GM19468 (cell line): ENCODE results near the gene BCKDHA.
"Not testable (repeated sequence)": the region's sequence is repeated elsewhere in the genome, so short reads cannot be mapped to it uniquely, and the experiment has no call there.

Experiments used
- ATAC-seq: cut with Tn5 transposase; IDR thresholded peaks from one replicate; pipeline ENCODE4 v1.9.1; 2021; ENCODE audit warnings: mild to moderate bottlenecking, moderate library complexity, moderate number of reproducible peaks; ENCODE audit not compliant: unreplicated experiment; ENCODE audit errors: extremely low read depth

Gene BCKDHA

DNA sequence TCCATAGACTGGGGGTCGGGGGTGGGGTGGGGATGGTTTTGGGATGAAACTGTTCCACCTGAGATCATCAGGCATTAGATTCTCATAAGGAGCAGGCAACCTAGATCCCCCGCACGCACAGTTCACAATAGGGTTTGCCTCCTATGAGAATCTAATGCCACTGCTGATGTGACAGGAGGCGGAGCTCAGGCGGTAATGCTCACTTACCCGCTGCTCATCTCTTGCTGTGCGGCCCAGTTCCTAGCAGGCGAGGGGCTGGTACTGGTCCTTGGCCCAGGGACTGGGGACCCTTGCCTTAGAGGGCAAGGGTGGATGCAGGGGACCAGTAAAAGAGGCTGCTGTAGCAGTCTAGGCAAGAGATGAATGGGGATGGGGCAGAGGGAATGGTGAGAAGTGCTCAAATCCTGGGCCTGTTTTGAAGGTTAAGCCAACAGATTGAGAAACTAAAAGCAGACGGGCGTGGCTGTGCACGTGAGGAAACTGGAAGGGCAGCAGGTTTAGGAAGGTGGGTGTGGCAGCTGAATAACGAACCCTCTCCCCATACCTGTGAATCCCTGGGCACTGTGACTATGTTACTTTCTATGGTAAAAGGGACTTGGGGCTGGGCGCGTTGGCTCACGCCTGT, 43.8 kb downstream of the BCKDHA start:
- no peak for ATAC-seq

DNA sequence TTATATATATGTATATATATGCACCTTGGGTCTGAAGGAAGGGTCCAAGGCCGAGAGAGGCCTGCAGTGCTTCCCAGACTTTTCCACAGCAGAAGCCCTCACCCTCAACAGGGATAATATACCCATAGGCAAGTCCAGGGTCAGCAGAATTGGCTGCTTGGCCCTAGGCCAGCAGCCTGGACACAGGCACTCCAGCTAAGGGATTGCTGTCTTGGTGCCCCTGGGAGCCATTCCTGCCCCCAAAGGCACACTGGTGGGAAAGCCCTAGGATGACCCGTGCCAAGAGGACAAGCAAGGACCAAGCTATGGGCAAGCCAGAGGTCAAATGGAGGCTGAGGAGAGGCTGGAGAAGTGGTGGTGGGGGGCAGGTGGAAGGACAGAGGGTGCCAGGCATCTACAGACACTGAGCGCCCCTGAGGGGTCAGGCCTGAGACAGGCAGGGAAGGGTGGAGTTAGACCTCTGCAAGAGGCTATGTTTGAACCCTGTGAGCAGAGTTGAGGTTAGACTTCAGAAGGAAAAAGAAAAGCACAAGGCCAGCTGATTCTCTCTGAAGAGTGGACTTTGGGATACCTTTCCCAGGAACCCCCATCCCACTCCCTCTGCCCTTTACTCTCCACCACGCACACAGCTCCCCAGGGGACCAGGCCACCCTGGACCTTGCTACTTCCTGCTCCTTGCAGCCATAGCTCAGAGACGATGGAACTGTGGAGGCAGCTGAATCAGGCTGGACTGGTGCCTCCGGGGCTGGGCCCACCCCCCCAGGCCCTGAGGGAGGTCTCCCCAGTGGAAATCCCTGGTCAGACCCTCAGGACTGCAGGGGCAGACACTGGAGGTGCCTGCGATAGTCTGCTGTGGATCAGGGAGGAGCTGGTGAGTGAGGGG, 45.1 kb downstream of the BCKDHA start, which contains the start of gene ERICH4:
Gene ERICH4 (plus strand): TSS at position 684 of the 883 bp plus-strand sequence. CDS start 14 bp downstream, at position 698.
- no peak for ATAC-seq

DNA sequence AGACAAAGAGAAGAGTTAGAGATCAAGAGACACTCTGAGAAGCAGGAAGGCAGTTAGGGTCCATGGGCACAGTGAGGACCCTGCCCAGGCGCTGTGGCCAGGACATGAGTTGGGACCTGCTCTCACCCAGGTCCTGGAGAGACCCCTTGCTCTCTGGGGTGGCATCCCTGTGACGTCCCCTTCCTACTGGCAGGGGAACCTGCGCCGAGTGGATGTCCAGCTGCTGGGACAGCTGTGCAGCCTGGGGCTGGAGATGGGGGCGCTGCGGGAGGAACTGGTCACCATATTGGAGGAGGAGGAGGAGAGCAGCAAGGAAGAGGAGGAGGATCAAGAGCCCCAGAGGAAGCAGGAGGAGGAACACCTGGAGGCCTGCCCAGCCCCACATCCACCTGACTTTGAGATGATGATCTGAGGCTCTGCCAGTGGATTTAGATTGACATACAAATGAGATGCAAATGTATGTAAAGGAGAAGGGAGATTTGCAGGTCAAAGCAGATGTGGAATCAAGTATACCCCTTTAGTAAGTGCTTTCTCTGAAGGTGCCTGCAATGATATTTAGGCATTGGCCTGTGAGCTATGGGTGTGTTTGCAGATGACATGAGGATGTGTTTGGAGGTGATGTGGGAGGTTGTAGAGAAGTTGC, 46.3 kb downstream of the BCKDHA start:
- ATAC-seq = no peak

DNA sequence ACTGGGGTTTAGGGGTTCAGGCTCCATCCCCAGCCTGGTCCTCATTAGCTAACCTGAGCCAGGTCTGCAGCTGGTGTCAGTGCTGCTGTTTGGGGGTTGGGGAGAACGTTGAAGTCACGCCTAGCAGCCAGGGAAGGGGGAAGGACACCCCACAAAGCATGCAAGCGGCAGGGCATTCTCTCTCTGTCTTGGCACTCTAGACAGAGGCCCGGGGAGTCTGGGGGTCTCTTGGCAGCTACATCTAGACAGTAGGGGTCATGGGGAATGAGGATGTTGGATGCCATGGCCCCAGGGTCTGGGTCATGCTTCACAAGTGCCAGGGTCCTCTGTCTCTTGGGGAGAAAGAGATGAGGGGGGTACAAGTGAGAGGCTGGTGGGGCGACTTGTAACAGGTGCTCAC, 48.0 kb downstream of the BCKDHA start:
- no peak for ATAC-seq

DNA sequence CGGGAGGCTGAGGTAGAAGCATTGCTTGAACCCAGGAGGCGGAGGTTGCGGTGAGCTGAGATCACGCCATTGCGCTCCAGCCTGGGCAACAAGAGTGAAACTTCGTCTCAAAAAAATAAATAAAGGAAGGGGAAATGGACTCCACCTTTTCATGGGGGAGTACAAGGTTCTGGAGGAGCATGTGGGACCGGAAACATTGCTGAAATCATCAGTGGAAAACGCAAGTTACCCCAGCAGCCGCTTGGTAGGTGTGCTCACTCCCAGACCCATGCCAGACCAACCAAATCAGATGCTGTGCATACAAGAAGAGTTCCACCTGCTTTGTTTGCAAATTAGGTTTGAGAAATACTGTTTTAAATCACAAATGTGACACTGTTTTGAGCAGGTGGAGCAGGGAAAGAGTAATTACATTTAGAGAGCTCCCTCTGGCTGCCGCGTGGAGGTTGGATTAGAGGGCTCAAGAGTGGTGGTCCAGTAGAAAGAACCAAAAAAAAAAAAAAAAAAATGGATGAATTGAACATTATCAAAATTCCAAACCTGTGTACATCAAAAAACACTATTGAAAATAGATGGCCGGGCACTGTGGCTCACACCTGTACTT, 50.2 kb downstream of the BCKDHA start:
- no peak for ATAC-seq

DNA sequence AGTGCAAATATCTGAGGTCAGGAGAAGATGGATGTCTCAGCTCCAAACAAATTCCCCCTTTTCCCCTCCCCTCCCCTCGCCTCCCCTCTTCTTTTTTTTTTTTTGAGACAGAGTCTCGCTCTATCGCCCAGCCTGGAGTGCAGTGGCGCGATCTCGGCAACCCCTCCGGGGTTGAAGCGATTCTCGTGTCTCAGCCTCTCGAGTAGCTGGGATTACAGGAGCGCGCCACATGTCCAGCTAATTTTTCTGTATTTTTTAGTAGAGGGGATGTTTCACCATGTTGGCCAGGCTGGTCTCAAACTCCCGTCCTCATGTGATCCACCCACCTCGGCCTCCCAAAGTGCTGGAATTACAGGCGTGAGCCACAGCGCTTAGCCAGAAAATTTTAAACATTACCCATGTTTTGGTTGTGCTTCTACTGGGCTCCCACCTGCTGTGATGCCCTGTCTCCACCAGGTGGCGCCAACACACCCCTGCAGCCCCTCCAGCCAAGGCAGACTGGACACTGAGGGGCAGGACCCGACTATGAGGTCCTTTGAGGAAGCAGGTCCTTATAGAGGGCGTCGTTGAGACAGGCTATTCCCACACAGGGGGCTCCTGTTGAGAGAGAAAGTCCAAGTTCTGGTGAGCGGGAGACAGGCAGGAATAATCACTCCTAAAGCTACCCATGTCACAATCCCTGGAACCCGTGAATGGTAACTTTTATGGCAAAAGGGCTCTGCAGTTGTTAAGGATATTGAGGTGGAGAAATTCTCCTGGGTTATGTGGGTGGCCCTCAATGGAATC, 51.7 kb downstream of the BCKDHA start:
- no peak for ATAC-seq

DNA sequence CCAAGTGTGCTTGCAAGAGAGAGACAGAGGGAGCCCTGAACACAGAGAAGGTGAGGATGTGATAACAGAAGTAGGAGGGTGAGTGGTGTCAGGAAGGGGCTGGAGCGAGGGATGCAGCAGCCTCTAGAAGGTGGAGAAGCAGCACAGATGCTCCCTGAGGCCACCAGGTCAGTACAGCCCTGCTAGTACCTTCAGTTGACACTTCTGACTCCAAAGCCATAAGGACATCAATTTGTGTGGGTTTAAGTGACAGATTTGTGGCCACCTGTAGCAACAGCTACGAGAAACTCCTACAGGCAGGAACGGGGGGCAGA, 52.2 kb downstream of the BCKDHA start:
- ATAC-seq = no peak

DNA sequence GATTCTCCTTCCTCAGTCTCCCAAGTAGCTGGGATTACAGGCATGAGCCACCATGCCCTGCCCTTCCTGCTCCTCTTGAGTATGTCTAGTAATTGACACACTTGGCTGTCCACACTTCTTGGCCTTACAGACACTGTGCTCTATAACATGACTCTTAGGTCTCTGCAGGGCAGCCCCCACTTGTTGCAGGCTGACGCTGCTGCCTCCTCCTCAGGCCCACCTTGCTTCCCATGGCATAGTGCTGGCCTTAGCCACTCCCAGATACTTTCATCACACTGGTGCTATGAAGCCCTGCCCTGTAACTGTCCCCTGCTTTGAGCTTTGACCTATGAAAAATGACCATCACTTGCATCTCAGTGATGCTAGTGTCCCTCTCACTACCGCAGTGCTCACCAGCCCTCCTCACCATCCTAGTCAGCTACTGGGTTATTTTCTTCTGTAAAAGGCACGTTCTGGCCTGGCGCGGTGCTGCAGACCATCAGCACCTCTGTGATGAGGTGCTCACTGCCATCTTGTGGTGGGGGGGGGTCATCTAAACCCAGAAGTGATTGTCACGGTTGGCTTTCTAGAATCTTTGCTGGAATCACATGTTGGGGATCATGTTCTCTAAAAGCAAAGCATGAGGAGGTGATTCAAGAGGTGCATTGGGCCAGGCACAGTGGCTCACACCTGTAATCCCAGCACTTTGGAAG, 55.1 kb downstream of the BCKDHA start:
- ATAC-seq = no peak

DNA sequence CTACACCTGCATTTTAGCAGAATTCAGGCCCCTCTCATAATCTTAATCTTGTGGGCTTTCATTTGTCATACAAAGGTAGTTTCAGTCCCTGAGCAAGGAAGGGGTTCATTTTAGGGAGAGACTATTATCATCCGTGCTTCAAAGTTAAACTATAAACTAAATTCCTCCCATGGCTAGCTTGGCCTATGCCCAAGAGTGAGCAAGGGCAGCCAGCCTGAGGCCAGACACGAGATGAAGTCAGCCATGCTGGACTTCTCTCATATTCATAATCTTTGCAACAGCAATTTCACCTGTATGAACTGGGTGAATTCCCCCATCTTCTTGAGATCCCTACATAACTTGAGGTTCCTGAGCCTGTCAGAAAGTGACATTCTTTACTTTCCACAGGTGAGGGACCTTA, 58.3 kb downstream of the BCKDHA start:
- no peak for ATAC-seq

DNA sequence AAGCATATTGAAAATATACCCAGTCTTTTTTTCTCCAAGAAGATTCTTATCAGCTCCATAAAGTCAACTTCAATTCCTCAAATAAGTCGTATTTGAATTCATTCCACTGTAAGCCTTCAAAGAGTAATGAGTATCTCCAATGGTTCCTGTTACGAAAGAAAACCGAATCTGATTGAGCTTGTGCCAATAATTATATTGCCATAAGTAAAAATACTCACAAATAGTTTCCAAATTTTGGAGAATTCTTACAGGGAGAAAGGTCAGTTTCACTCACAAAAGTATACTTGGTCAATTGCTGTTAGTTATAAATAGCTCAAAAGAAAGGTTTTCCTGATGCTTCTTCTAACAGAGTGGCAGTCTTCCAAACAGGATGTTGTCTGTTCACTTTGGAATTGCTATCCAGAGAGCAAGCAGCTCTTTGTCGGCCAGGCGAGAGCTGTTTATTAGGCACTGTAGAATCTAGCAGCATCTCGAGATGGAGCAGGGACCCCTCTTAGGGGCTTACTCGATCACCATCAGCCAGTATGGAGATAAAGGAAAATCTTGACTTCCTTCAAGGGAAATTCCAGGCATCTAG, 58.8 kb downstream of the BCKDHA start:
- no peak for ATAC-seq

DNA sequence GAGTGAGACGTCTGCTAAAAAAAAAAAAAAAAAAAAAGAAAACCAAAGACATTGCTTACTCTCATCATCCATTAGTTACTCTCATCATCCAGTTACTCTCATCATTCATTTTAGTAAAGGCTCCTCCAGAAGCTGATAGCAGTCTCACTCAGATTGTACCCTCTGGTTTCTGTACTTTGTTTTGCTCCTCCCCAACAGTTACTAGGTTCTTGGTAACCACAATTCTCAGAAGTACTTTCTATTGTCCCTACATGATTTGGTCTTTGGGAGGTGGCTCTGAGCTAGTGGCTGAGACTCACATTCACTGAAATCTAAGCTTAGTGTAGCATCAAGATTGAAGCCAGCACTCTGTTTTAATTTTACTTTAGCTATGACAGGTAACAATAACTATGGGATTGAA, 59.6 kb downstream of the BCKDHA start:
- ATAC-seq = no peak

DNA sequence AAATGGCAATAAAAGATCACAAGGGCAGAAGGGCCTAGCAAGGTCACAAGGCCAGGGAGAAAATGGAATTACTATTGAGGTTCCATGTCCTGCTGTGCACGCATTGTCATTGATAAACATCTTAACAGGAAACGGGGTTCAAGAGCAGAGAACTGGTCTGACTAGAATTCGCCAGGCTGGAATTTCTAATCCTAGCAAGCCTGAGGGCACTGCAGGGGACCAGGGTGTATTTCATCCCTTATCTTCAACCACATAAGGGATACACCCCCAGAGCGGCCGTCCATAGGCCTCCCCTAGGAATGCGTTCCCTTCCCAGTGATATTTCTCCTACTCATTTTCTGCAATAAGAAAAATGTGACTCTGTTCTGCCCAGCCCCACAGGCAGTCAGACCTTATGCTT, 64.9 kb downstream of the BCKDHA start:
- ATAC-seq = no peak

DNA sequence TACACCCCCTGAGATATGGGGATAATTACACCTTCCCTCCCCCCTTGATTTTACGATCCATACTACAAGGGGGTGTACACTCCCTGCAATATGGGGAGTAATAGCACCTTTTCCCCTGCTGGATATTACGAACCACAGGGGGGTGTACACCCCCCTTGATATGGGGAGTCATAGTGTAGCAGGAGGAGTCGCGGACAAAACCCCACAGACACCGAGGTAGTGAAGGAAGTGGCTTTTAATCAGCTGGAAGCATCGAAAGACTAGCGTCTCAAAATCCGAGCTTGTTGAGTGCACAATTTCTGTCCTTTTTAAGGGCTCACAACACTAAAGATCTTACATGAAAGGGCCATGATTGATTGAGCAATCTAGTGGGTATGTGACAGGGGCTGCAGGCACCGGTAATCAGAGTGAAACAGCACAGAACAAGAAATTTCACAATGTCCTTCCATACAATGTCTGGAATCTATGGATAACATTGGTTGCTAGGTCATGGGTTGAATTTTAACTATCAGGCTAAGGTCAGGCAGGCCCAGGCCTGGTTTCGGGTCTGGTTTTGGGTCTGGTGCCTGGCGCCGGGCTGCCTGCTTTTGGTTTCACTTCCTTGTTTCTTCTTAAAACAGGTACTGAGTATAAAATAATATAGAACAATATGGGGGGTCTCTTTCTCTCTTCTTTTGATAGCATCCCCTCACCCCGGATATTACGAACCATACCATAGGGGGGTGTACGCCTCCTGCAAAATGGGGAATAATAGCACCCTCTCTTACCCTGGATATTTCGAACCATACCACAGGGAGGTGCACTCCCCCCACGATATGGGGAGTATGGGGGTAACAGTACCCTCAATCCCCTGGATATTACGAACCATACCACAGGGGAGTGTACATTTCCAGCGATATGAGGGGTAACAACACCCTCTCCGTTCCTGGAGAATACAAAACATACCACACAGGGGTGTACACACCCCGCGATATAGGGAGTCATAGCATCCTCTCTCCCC, 65.9 kb downstream of the BCKDHA start:
- not testable (repeated sequence) for ATAC-seq
